H9 (cell line): ENCODE data around the gene PLEKHA8. TPM values are rescaled to one million over a fixed set of nuclear protein-coding genes. Genes with fewer than 3 reads are reported as not detected.

Experiments used
- DNase-seq: peaks from one replicate; pipeline ENCODE4 v3.0.0-alpha.2; 2017
- H2AFZ ChIP-seq: one replicate; pipeline ENCODE4 v1.6.1; 2013; ENCODE audit warnings: mild to moderate bottlenecking, low read length, control low read depth, moderate library complexity
- H2AK5ac ChIP-seq: 2 replicates; pipeline ENCODE4 v1.6.1; 2013; ENCODE audit warnings: low read length, control low read depth, mixed read lengths; ENCODE audit not compliant: insufficient read length
- H2BK120ac ChIP-seq: one replicate; pipeline ENCODE4 v1.6.1; 2013; ENCODE audit warnings: low read depth, mild to moderate bottlenecking, low read length, control low read depth, inconsistent platforms; ENCODE audit not compliant: poor library complexity, severe bottlenecking
- H2BK12ac ChIP-seq: 2 replicates; pipeline ENCODE4 v1.6.1; 2013; ENCODE audit warnings: low read length, control low read depth, mixed read lengths, low read depth; ENCODE audit not compliant: insufficient read length
- H2BK15ac ChIP-seq: 2 replicates; pipeline ENCODE4 v1.6.1; 2013; ENCODE audit warnings: low read depth, low read length, control low read depth
- H2BK20ac ChIP-seq: one replicate; pipeline ENCODE4 v1.6.1; 2013; ENCODE audit warnings: low read depth, mild to moderate bottlenecking, low read length, control low read depth, inconsistent platforms; ENCODE audit not compliant: poor library complexity, severe bottlenecking
- H2BK5ac ChIP-seq: 2 replicates; pipeline ENCODE4 v1.6.1; 2013; ENCODE audit warnings: low read length, control low read depth, mixed read lengths; ENCODE audit not compliant: insufficient read length
- H3K14ac ChIP-seq: 2 replicates; pipeline ENCODE4 v1.6.1; 2013; ENCODE audit warnings: low read length, control low read depth; ENCODE audit not compliant: insufficient read depth
- H3K18ac ChIP-seq: 2 replicates; pipeline ENCODE4 v1.6.1; 2013; ENCODE audit warnings: low read depth, mild to moderate bottlenecking, mixed read lengths, low read length, control low read depth; ENCODE audit not compliant: insufficient read length
- H3K23ac ChIP-seq: 2 replicates; pipeline ENCODE4 v1.6.1; 2013; ENCODE audit warnings: low read length, control low read depth, mixed read lengths, low read depth; ENCODE audit not compliant: insufficient read length
- H3K23me2 ChIP-seq: 2 replicates; pipeline ENCODE4 v1.6.1; 2013; ENCODE audit warnings: low read depth, mild to moderate bottlenecking, mixed read lengths, low read length, control low read depth; ENCODE audit not compliant: insufficient read length, poor library complexity, severe bottlenecking
- H3K27ac ChIP-seq: 2 replicates; pipeline ENCODE4 v1.5.1; 2013; ENCODE audit warnings: low read length, control low read depth, mixed read lengths, low read depth; ENCODE audit not compliant: insufficient read length
- H3K27me3 ChIP-seq: 2 replicates; pipeline ENCODE4 v1.6.1; 2013; ENCODE audit warnings: low read length, control low read depth, inconsistent platforms; ENCODE audit not compliant: insufficient read depth
- H3K4ac ChIP-seq: 2 replicates; pipeline ENCODE4 v1.6.1; 2013; ENCODE audit warnings: low read depth, mild to moderate bottlenecking, control low read depth, inconsistent platforms, low read length, moderate library complexity
- H3K4me1 ChIP-seq: 2 replicates; pipeline ENCODE4 v1.6.1; 2013; ENCODE audit warnings: low read length, control low read depth, inconsistent platforms; ENCODE audit not compliant: insufficient read depth
- H3K4me2 ChIP-seq: 2 replicates; pipeline ENCODE4 v1.6.1; 2013; ENCODE audit warnings: low read length, control low read depth, mixed read lengths; ENCODE audit not compliant: insufficient read length, insufficient read depth
- H3K56ac ChIP-seq: 2 replicates; pipeline ENCODE4 v1.6.1; 2013; ENCODE audit warnings: low read depth, mild to moderate bottlenecking, mixed read lengths, low read length, control low read depth; ENCODE audit not compliant: insufficient read length
- H3K79me1 ChIP-seq: 2 replicates; pipeline ENCODE4 v1.6.1; 2013; ENCODE audit warnings: low read depth, mild to moderate bottlenecking, moderate library complexity, low read length, control low read depth, inconsistent platforms; ENCODE audit not compliant: insufficient read depth, poor library complexity, severe bottlenecking
- H3K79me2 ChIP-seq: 2 replicates; pipeline ENCODE4 v1.6.1; 2013; ENCODE audit warnings: low read length, control low read depth, inconsistent platforms; ENCODE audit not compliant: insufficient read depth
- H3K9ac ChIP-seq: 2 replicates; pipeline ENCODE4 v1.6.1; 2013; ENCODE audit warnings: low read length, control low read depth, mixed read lengths; ENCODE audit not compliant: insufficient read length; ENCODE audit errors: extremely low read depth
- H3K9me3 ChIP-seq: one replicate; pipeline ENCODE4 v1.6.1; 2013; ENCODE audit warnings: low read depth, low read length, inconsistent platforms; ENCODE audit not compliant: control insufficient read depth
- H3T11ph ChIP-seq: one replicate; pipeline ENCODE4 v1.6.1; 2013; ENCODE audit warnings: mild to moderate bottlenecking, low read length, control low read depth, inconsistent platforms
- H4K20me1 ChIP-seq: one replicate; pipeline ENCODE4 v1.6.1; 2013; ENCODE audit not compliant: control insufficient read depth, insufficient read length, insufficient read depth
- H4K5ac ChIP-seq: 2 replicates; pipeline ENCODE4 v1.6.1; 2013; ENCODE audit warnings: low read depth, mild to moderate bottlenecking, mixed read lengths, low read length, control low read depth; ENCODE audit not compliant: insufficient read length
- H4K8ac ChIP-seq: replicated peaks from 2 replicates; pipeline ENCODE4 v1.6.1; 2013; ENCODE audit warnings: low read length, control low read depth, mixed read lengths, low read depth; ENCODE audit not compliant: insufficient read length
- H4K91ac ChIP-seq: 2 replicates; pipeline ENCODE4 v1.6.1; 2013; ENCODE audit warnings: low read depth, mild to moderate bottlenecking, moderate library complexity, mixed read lengths, low read length, control low read depth; ENCODE audit not compliant: insufficient read length
- H3K27ac Mint-ChIP-seq, 3 experiments: 2 replicates in 2 of 3; 3 replicates in 1 of 3; pipeline ENCODE4 v1.8.0; 2020 to 2021; ENCODE audit warnings: mixed read lengths in 3 of 3, mild to moderate bottlenecking in 1 of 3, moderate library complexity in 1 of 3
- H3K27me3 Mint-ChIP-seq: 2 replicates; pipeline ENCODE4 v1.8.0; 2021; ENCODE audit warnings: low read depth, mild to moderate bottlenecking, moderate library complexity, mixed read lengths
- H3K36me3 Mint-ChIP-seq, 3 experiments: 2 replicates in 2 of 3; 3 replicates in 1 of 3; pipeline ENCODE4 v1.8.0; 2020 to 2021; ENCODE audit warnings: low read depth in 3 of 3, mixed read lengths in 3 of 3; ENCODE audit not compliant: insufficient read depth in 1 of 3
- H3K4me1 Mint-ChIP-seq, 2 experiments: 2 replicates each; pipeline ENCODE4 v1.8.0; 2020; ENCODE audit warnings: mixed read lengths in 2 of 2
- H3K4me3 Mint-ChIP-seq, 2 experiments: 2 replicates in 1 of 2; 3 replicates in 1 of 2; pipeline ENCODE4 v1.8.0; 2020 to 2021; ENCODE audit warnings: mild to moderate bottlenecking in 2 of 2, mixed read lengths in 2 of 2, moderate library complexity in 1 of 2
- H3K9me3 Mint-ChIP-seq, 2 experiments: 2 replicates in 1 of 2; 3 replicates in 1 of 2; pipeline ENCODE4 v1.8.0; 2020; ENCODE audit warnings: mild to moderate bottlenecking in 2 of 2, mixed read lengths in 2 of 2, moderate library complexity in 1 of 2
- WGBS: extraction: QIAGEN DNeasy Blood & Tissue Kit; methylation state at CpG from one replicate; pipeline ENCODE4 v1.1.7; 2013; ENCODE audit warnings: missing lambda C conversion rate, low lambda C conversion rate, mixed read lengths; ENCODE audit not compliant: insufficient read length; ENCODE audit errors: extremely low coverage; 5-methylcytosine and 5-hydroxymethylcytosine counted together
- total RNA-seq: library from RNA; stranded (reverse); gene quantifications from 2 replicates; pipeline ENCODE4 v1.2.1, GENCODE V29; 2021
- TF ChIP-seq, protein P1 (sequence below): fragments of 200-600 bp; sonication (generic); conservative IDR thresholded peaks from 3 replicates; pipeline ENCODE4 v1.8.0; 2021; ENCODE audit warnings: antibody characterized with exemption, mild to moderate bottlenecking

The PLEKHA8 gene
- total RNA-seq, 1 experiment from 2014 or later, result 37.0 TPM

DNA sequence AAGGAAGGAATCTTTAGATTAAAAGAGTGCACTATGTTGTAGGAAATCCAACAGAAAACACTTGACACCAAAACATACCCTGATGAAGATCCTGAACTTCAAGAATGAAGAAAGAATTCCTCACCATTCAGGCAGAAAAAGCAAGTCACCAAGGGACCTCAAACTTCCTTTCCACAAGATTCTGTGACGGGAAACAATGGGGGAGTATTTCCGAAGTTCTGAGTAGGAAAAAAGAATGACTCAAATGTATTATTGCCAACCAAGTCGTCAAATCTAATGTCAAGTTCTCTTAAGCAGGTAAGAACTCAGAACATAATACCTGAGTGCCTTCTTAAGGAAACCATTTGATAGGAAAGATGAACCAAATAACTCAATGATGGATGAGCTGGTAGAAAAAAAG is 61.9 kb downstream of the PLEKHA8 start:
- no peak overlapping the region for H3K18ac ChIP-seq
- H2BK20ac ChIP-seq, result no peak overlapping the region
- Mint-ChIP-seq H3K27me3 (no peaks in the 10 kb centered on the region), H3K4me1 (peaks cover 9% of the 10 kb centered on the region in 2 experiments), H3K36me3 (peaks cover 4 to 11% (median 5%) of the 10 kb centered on the region in 3 experiments), H3K9me3 (peaks cover 0 to 2% of the 10 kb centered on the region in 2 experiments; a peak in 2 of 5 replicates), H3K27ac (no peak overlapping the region), H3K4me3 (no peak overlapping the region)
- no peak overlapping the region for H4K8ac ChIP-seq
- H3T11ph ChIP-seq, result no peak overlapping the region
- H2AK5ac ChIP-seq, result no peak overlapping the region
- no peaks in the 10 kb centered on the region for H3K9me3 ChIP-seq
- no peak overlapping the region for H2BK5ac ChIP-seq
- no peak overlapping the region for H3K23ac ChIP-seq
- H2BK15ac ChIP-seq, result no peak overlapping the region
- H4K5ac ChIP-seq, result no peak overlapping the region
- no peaks in the 10 kb centered on the region; the same call in 1 of the 2 replicates for H3K4me1 ChIP-seq
- no peak overlapping the region for H4K91ac ChIP-seq
- no peak overlapping the region for H2AFZ ChIP-seq
- H3K4ac ChIP-seq, result no peak overlapping the region
- DNase-seq, result no peak
- no peak overlapping the region for H3K27ac ChIP-seq
- H2BK12ac ChIP-seq, result no peak overlapping the region
- H3K9ac ChIP-seq, result no peak overlapping the region
- H3K79me2 ChIP-seq, result no peaks in the 10 kb centered on the region
- H3K56ac ChIP-seq, result no peak overlapping the region
- no peak overlapping the region for H2BK120ac ChIP-seq
- no peaks in the 10 kb centered on the region for H3K23me2 ChIP-seq
- H3K27me3 ChIP-seq, result no peaks in the 10 kb centered on the region
- no peak overlapping the region for H3K14ac ChIP-seq
- H3K4me2 ChIP-seq, result no peak overlapping the region
- TF ChIP-seq, protein P1, sequence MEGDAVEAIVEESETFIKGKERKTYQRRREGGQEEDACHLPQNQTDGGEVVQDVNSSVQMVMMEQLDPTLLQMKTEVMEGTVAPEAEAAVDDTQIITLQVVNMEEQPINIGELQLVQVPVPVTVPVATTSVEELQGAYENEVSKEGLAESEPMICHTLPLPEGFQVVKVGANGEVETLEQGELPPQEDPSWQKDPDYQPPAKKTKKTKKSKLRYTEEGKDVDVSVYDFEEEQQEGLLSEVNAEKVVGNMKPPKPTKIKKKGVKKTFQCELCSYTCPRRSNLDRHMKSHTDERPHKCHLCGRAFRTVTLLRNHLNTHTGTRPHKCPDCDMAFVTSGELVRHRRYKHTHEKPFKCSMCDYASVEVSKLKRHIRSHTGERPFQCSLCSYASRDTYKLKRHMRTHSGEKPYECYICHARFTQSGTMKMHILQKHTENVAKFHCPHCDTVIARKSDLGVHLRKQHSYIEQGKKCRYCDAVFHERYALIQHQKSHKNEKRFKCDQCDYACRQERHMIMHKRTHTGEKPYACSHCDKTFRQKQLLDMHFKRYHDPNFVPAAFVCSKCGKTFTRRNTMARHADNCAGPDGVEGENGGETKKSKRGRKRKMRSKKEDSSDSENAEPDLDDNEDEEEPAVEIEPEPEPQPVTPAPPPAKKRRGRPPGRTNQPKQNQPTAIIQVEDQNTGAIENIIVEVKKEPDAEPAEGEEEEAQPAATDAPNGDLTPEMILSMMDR, result no peak
- no peaks in the 10 kb centered on the region for H3K79me1 ChIP-seq
- no CpG with 5 or more reads among the region's 3 CpGs for WGBS
- H4K20me1 ChIP-seq, result no peaks in the 10 kb centered on the region
